Peyer's patch (tissue), 4 donors: ENCODE data around the gene LRSAM1.

Experiments
- POLR2A ChIP-seq, 2 donors: fragments of 450-650 bp; IDR thresholded peaks; one replicate each; pipeline ENCODE4 v1.5.1; 2017; ENCODE audit warnings: antibody characterized with exemption in 2 of 2, mild to moderate bottlenecking in 2 of 2, moderate library complexity in 2 of 2
- TF ChIP-seq, protein P1 (sequence below), 6 experiments: fragments of 450-650 bp in 4 of 6; fragments of 200-600 bp in 2 of 6; sonication (generic) in 1 of 6; IDR thresholded peaks; one replicate each; pipeline ENCODE4 v1.5.1; 2017 to 2019; ENCODE audit warnings: antibody characterized with exemption in 6 of 6, mild to moderate bottlenecking in 3 of 6, moderate library complexity in 1 of 6

DNA sequence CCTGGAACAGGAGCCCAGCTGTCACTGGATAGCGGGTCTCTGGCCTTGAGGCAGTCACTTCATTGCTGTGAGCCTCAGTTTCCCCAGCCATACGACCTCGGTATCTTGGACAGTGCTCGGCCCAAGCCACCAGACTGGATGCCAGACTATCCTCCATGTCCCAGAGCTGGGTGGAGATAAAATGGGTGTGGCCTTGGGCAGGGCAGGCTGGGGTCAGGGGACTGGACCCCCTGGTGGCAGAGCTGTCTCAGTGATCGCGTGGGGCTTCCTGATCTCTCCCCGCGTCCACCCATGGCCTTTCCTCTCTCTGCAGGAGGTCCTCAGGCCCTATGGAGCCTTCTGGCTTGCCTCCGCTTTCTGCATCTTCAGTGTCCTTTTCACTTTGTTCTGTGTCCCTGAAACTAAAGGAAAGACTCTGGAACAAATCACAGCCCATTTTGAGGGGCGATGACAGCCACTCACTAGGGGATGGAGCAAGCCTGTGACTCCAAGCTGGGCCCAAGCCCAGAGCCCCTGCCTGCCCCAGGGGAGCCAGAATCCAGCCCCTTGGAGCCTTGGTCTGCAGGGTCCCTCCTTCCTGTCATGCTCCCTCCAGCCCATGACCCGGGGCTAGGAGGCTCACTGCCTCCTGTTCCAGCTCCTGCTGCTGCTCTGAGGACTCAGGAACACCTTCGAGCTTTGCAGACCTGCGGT, 44.4 kb upstream of the LRSAM1 start:
- TF ChIP-seq, protein P1, sequence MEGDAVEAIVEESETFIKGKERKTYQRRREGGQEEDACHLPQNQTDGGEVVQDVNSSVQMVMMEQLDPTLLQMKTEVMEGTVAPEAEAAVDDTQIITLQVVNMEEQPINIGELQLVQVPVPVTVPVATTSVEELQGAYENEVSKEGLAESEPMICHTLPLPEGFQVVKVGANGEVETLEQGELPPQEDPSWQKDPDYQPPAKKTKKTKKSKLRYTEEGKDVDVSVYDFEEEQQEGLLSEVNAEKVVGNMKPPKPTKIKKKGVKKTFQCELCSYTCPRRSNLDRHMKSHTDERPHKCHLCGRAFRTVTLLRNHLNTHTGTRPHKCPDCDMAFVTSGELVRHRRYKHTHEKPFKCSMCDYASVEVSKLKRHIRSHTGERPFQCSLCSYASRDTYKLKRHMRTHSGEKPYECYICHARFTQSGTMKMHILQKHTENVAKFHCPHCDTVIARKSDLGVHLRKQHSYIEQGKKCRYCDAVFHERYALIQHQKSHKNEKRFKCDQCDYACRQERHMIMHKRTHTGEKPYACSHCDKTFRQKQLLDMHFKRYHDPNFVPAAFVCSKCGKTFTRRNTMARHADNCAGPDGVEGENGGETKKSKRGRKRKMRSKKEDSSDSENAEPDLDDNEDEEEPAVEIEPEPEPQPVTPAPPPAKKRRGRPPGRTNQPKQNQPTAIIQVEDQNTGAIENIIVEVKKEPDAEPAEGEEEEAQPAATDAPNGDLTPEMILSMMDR (IDR thresholded peaks at IDR 0.05): no peak
- no peak for TF ChIP-seq POLR2A (IDR thresholded peaks at IDR 0.05)
